NCI-H2081 treated with DMSO at 0.1 percent for 48 hours (cell line): ENCODE measurements around the gene PLSCR1.

Experiments
- DNase-seq: peaks from one replicate; lab custom pipeline; 2025; lab: John Stamatoyannopoulos, UW

PLSCR1 gene, protein sequence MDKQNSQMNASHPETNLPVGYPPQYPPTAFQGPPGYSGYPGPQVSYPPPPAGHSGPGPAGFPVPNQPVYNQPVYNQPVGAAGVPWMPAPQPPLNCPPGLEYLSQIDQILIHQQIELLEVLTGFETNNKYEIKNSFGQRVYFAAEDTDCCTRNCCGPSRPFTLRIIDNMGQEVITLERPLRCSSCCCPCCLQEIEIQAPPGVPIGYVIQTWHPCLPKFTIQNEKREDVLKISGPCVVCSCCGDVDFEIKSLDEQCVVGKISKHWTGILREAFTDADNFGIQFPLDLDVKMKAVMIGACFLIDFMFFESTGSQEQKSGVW

DNA sequence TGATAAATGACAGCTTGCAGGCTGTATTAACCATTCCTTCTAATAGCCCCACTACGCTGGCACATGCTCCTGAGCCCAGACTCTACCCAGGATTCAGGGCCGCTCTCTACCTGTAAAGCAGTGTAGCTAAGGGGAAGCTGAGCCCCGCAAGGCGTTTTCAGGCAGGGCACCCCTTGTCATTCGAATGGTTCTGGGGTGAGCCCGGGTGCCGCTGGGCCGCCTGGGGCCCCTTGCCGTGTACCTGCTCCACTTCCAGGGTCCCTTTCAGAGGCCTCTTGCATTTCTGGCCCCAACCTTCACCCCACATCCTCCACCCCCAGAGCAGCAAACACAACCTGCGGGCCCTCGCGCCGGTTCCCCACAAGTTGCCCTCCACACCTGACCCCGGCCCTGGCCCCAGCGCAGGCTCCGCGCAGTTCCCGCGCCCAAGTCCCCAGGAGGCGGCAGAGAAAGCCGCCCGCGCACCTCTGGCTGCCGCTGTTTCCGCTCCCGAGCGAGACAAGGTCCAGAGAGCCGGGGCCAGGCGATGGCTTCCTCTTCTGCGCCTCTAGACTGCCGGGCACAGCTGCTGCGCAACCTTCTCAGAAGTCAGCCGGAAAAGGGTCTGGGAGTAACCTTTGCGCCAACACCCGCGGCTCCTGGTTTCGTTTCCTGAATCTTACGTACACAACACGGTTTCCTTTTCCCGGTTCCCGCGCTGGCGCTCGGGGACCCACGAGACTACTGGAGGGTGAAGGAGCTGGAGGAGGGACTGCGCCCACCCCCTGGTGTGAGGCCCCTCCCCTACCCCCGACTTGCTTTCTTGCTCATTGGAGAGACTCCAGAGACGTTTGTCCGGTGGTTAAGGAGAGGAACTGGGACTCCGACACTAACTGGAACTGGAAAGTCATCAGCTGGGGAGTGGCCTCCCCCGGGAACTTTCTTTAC, at the start of gene PLSCR1:
Gene PLSCR1, minus strand, starts transcription at position 606 of the 927 bp plus-strand sequence. CDS start 8,055 bp downstream, outside the sequence.
- peak; percentile 73 for DNase-seq

DNA sequence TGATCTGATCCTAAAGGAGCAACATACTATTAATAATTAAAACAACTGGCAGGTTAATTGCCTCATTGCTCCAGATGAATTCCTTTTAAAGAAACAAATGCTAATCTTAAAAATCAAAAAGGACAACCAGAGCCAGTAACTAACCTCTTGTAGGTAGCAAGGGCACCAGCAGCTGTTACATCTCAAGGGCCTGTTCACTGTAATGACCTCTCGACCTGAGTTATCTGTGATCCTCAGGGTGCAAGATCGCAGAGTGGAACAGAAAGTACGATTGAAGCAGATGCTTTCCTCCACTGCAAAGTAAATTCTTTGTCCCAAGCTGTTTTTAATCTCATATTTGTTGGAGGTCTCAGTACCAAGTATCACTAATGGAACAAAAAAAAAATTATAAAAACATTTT, 49.4 kb upstream of the PLSCR1 start:
- no peak for DNase-seq

DNA sequence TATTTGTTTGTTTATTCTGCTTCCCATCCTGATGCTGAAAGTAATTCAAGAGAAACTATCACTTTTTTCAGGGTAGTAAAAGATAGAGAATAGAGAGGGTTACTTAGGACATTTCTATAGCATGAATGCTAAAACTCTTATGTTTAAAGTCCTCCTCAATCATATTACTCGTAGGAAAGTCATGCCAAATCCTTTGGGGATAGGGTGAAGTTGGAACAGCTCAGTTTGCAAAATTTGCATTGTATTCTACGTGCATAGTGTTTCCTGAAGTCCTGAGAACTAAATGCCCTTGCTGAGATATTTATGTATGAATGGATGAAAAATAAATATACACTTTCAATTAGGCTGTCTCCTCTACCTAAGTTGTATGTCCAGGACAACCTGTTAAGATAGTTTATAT, 46.1 kb upstream of the PLSCR1 start:
- no peak for DNase-seq

DNA sequence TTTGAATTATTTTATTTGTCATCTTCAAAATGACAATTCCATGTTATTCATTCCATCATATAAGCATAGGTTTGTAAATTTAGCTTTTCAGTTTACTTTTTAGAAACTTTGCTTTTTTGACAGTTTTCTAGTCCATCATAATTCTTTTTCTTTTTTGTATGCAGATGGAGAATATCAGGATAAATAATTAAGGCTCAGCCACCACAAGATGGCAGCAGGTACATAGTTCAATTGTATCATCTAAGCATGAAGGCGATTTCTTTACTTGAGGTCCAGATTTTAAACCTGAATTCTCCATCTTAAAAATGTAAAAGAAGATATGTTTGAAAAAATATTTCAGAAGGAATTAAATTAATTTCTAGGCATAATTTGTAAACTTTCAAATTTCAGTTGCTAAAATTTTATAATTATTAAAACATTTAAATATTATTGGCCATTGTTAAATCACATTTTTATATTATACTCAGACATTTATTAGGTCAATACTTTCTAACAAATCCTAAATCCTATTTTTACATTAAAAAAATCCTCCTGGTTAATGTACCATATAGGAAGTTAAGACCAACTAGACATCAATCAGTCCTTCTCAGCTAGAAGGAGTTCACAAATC, 45.6 kb upstream of the PLSCR1 start:
- DNase-seq, result peak; percentile 50

DNA sequence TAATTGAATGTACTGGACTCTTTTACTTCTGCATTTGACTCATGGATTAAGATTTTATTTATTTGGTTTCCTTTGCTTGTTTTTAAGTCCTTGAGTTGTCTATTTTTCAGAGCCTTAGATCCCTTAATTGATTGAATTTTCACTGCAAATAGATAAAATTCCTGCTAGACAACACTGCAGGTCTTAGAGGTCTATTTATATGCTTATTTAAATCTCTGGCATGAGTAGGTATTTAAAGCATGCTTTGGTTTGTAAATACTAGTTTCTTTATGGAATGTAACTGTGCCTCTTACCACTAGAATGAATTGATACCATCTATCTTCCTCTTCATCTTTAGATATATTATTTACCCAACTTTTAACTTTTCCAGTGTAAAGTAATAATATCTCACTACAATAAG, 40.7 kb upstream of the PLSCR1 start:
- no peak for DNase-seq

DNA sequence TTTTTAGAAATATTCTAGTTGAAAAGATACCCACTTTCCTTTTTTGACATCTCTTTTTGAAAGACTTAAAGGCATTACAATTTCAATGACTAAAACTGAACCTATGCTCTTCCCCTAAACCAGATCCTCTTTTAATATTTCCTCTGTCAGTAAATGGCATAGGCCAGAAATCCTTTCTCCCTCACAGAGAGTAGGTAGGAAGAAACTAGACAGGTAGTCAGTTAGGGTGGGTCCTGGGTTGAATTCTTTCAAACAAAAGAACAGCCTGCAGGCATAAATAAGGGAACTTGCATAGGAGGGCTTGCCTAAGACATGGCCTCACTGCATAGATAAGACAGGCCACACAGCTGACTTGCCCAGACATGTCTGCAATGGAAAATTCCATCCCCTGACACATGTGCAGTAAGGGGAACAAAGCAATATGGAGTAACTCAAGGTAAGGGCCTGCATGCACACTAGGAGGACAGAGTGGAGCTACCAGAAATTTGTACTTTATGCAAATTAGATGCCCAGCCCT, 37.6 kb upstream of the PLSCR1 start:
- no peak for DNase-seq

DNA sequence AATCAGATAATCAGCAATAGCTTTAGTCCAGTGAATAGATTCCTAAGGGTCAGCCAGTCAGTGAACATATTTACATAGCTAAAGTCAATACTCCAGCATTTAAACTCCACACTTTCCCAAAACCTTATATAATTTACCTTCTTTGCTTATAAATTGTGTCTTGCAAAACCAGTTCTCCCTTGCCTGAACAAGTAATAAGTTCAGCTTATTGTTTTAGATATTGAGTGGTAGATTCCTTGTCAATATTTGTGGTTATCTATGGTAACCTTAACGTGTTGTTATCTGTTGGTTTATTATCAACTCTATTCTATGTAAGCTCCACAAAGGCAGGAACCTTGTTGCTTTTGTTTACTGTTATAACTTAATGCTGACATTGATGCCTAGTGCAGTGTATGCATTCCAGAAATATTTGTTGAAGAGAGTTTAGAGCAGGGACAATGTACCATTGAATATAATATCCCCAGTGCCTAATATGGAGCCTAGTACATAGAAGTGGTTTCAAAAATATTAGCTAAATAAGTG, 36.7 kb upstream of the PLSCR1 start:
- DNase-seq, result no peak

DNA sequence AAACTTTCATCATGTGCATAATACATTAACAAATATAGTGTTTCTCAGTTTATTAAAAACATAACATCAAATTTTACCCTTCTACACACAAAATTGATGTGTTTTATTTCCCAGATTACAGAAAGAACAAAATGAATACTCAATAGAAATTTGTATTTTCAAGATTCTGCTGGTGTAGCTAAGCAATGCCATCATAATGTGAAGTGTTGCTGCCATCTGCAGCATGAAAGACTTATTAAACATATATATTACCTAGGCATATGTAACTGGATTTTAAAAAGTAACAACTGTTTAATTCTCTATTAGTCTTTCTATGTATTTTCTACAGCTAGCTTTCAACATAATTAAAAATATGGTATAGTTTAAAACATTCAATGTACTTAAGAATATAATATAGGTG, 33.3 kb upstream of the PLSCR1 start:
- no peak for DNase-seq

DNA sequence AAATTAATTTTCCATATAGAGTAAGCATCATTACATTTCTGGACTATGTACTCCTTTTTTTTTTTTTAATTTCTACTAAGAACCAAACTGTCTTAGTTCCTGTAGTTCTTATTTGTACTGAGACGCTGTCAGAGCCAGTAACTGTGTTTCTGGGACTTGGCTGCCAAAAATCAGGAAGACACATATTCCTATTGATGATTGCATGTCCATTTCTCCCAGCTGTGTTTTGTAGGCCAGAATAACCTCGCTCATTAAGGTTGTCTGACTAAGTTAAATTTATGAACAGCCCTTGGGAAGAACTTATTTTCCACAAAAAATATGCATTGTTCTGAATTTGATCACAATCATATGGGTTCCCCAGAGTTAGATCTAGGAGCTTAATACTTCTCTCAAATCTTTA, 31.2 kb upstream of the PLSCR1 start:
- DNase-seq, result no peak

DNA sequence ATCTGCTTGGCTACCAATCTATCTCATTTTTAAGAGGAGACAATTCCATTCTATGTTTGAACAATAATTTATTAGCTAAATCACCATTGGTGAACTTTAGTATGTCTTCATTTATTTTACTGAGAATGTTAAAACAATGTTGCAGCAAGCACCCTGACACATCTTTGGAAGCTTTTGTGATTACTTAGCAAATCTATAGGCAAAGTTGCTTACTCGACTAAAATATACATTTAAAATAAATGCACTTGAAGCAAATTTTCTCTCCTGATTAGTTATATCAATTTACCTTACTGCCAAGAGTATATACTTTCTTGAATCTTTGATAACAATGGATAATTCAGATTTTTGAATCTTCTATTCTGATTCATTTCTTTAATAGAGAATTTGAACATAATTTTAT, 29.8 kb upstream of the PLSCR1 start:
- DNase-seq, result no peak

DNA sequence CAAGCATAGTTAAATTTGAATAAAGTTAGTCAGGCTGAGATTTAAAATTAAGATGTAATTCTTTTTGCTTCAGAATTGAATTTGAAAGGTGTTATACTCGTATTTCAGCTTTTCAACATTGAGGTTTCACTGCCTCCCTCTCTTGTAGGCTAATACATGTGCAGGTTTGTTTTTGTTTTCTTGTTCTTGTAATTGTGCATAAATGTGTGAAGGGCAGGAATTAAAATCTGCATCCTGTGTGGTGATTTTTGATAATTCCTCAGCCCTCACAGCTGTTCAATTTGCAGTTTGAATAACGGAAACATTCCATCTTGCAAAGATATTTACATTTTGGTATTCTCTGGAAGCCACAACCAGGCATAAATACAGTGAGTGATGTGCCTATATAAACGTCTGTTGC, 24.9 kb upstream of the PLSCR1 start:
- DNase-seq, result no peak

DNA sequence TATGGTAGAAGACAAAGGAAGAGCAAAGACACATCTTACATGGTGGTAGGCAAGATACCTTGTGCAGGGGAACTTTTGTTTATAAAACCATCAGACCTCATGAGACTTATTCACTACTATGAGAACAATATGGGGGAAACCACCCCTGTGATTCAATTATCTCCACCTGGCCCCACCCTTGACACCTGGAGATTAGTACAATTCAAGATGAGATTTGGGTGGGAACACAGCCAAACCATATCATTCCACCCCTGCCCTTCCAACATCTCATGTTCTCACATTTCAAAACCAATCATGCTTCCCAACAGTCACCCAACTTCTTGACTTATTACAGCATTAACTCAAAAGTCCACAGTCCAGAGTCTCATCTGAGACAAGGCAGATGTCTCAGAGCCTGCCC, 21.7 kb upstream of the PLSCR1 start:
- no peak for DNase-seq

DNA sequence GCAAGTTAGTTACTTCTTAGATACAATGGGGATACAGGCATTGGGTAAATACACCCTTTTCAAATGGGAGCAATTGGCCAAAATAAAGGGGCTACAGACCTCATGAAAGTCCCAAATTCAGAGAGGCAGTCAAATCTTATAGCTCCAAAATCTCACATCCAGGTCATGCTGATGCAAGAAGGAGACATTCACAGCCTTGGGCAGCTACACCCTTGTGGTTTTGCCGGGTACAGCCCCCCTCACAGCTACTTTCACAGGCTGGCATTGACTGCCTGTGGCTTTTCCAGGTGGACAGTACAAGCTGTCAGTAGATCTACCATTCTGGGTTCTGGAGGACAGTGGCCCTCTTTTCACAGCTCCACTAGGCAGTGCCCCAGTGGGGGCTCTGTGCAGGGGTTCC, 17.5 kb upstream of the PLSCR1 start:
- no peak for DNase-seq

DNA sequence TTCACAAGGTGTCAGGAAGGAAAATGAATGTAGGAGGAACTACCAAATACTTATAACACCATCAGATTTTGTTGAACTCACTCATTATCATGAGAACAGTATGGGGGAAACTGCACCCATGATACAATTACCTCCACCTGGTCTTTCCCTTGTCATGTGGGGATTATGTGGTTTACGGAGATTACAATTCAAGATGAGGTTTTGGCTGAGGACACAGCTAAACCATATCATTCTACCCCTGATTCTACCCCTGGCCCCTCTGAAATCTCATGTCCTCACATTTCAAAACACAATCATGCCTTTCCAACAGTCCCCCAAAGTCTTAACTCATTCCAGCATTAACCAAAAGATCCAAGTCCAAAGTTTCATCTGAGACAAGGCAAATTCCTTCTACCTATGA, 17.1 kb upstream of the PLSCR1 start:
- DNase-seq, result no peak

DNA sequence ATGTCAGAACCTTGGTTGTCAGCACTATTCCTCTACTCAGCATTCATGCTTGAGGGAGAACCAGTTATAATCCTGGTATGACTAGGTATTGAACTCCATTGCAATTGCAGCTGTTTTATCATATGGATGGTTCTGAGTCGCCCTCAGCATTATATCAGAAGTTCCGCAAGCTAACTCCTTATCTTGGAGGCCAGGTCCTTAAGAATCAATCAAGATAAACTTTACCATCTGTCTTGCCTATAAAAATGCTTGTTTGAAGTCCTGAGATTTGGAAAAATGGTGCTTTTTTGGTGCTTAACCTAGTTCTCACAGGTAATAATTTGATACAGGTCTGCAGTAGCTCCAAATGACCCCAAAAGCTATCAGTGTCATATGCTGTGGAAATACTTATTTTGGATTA, 16.3 kb upstream of the PLSCR1 start:
- DNase-seq, result no peak

DNA sequence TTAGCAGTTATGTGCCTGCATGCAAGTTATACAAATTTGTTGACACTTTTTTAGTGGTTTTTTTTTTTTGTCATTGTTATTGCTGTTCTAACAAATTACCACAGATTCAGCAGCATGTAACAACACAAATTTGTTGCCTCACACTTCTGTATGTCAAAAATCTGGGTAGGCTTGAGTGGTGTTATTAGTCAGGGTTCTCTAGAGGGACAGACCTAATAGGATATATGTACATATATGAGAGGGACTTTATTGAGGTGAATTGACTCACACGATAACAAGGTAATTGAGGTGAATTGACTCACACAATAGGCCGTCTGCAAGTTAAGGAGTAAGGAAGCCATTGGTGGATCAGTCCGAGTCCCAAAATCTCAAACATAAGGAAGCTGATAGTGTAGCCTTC, 15.0 kb upstream of the PLSCR1 start:
- no peak for DNase-seq

DNA sequence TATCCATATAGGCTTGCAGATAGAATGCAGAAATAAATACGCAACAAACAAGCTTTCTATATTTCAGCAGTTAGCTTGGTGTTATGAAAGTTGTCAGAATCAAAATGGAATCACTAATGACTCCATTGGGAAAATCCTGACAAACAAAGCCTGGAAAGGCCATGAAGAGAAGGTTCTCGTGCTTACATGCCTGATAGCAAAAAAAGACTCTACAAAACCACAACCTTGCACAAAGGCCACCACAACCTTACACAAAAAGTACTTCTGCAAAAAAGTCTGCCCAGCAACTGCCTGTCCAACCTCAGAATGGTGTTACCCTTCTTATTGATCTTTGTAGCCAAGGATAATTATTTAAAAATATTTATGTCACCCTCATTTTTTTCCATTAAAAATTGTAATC, 14.4 kb upstream of the PLSCR1 start:
- no peak for DNase-seq

DNA sequence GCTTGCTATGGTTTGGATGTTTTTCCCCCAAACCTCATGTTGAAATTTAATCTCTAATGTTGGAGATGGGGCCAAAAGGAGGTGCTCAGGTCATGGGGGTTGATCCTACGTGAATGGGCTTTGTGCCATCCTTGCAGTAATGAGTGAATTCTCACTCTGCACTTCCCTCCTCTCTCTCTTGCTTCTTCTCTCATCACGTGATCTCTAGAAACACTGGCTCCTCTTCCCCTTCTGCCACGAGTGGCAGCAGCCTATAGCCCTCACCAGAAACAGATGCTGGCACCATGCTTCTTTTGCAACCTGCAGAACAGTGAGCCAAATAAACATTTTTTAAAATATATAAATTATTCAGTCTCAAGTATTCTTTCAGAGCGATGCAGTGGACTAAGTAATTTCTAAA, 13.3 kb upstream of the PLSCR1 start:
- no peak for DNase-seq

DNA sequence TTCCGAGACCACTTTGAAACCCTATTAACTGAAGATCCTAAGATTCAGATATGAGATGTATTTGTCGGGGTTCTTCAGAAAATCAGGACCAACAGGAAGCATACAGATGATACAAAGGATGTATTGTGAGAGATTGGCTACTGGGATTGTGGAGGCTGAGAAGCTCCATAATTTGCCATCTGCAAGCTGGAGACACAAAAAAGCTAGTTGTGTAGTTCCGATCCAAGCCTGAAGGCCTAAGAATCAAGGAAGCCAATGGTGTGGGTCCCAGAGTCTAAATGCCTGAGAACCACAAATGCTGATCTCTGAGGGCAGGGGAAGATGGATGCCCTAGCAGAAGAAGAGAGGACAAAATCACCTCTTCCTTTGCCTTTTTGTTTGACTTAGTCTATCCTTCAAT, 10.9 kb upstream of the PLSCR1 start:
- no peak for DNase-seq

DNA sequence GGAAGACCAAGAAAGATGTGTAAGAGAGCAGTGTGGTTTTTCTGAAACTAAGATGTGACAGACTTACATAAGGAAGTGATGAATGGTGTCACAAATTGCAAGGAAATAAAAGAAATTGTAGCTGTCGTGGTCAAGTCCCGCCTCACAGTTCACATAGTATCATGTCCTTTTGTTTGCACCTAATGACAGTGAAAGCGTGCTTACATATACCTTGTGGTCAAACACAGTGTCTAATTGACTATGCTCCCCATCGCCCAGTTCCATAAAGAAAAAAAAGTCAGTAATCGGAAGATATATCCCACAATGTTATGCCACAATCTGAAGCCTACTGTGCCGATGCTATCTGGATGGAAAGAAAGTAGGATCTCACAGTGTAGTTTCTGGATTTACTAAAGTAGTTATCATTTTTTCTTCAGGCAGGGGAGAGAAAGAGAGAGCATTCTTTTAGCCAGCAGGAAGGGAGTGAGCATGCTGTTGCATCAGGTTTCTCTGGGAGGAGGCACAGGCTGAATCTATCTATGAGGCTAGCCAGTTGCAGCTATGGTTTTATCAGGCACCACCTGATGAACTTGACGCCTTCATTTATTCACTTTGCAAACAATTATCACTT, 9.8 kb upstream of the PLSCR1 start:
- DNase-seq, result no peak

DNA sequence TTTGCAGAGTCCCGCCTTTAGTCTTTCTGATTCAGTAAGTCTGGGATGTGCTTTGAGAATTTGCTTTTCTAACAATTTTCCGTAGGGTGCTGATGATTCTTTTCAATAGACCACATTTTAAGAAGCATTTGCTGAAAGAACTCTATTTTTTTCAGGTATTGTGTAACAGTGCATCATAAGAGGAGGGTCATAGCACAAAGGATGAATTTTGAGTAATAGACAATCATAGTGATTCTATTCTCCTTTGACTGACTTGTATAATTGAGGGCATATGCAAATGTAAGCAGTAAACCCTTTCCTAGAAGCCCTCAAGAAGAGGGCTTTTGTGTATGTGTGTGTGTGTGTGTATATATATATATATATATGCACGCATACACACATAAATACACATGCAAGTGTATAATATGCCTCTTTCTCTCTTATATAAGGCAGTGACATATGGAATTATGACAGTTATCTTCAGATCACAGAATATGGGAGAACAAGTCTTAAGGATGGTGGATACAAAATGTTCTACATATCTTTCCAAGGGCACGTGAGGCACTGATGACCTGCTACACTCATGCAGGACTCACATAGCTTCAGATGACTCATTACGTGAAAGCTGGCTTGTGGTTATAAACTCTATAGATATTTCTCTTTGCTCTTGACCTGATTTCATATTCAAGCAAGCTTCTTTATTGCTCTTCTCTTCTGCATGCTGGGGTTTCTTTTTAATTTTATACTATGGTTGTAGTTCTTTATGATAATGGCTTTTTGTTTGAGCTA, 6.5 kb upstream of the PLSCR1 start:
- DNase-seq, result no peak
